GM18870 (cell line): Measurements from ENCODE around the gene MEGF11.

ENCODE experiments used
- ATAC-seq: cut with Tn5 transposase; IDR thresholded peaks from one replicate; pipeline ENCODE4 v1.9.1; 2021; ENCODE audit warnings: moderate library complexity; ENCODE audit not compliant: unreplicated experiment

Gene MEGF11

DNA sequence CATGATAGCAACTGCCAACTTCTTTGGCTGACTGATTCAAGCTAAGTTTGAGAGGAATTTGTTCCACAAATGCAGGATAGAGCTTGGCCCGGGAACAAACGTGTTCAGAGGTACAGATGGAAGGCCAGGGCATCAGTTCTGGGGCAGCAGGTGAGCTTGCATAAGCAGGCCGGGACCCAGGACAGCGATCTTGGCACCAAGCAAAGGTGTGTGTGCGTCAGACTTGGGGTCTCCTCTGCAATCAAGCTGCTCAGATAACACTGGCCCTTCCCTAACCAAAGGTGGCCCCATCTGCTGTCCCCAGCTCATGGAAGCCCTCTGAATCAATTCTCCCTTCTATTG is 155.6 kb downstream of the MEGF11 start:
- no peak for ATAC-seq

GRCh38 chr15:66097151-66098021 is 156.2 kb downstream of the MEGF11 start:
- no peak for ATAC-seq

GRCh38 chr15:66096688-66097058 is 156.9 kb downstream of the MEGF11 start:
- ATAC-seq = no peak

DNA sequence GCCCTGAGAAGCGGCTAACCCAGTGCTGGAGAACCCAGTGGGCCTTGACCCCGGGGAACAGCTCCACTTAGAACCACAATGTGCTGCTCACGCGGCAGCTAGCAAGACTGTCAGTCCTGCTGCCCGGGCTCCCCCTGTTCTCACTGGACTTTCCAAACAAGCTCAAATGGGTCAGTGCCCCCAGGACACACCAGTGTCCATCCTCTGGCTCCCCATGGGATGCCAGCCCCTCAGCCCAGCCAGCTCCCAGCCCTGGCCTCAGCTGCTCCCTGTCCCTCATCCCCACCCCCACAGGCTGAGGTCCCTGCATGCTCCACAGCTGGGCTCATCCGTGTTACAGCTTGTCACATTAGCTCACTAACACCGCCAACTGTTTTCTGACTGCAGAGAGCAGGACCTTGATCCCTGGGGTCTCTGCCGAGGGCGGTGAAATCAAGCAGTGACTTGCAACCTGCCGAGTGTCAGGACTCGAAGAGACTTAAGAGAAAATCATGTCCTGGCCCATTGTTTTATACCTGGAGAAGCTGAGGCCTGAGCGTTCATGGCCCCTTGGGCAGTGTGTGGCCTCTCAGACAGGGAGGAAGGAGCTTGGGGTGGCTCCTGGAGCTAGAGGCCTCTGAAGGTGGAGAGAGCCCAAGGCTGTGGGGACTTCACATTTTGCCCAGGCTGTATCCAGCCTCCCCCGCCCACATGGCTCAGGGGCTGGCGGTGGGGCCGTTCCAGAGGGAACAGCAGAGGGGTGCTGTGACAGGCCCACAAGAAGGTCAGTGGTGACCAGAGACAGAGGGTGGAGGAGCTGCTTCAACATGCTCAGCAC is 157.5 kb downstream of the MEGF11 start:
- ATAC-seq = no peak

DNA sequence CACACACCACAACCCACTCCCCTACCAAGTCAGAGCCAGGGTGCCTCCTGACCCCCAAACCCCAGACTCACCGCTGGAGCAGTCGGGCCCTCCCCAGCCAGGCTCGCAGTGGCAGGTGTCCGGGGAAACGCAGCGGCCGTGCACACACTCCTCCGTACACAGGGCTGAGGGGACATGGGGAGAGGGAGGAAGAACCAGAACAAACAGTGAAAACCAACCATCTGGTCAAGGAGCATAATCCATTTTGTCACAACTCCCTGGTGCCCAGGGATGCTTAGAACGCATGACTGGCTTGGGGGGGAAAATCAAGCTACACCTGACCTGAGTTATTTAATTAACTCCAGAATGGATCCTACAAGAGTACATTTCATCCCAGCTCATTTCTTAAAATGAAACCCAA is 159.2 kb downstream of the MEGF11 start:
- ATAC-seq = no peak

DNA sequence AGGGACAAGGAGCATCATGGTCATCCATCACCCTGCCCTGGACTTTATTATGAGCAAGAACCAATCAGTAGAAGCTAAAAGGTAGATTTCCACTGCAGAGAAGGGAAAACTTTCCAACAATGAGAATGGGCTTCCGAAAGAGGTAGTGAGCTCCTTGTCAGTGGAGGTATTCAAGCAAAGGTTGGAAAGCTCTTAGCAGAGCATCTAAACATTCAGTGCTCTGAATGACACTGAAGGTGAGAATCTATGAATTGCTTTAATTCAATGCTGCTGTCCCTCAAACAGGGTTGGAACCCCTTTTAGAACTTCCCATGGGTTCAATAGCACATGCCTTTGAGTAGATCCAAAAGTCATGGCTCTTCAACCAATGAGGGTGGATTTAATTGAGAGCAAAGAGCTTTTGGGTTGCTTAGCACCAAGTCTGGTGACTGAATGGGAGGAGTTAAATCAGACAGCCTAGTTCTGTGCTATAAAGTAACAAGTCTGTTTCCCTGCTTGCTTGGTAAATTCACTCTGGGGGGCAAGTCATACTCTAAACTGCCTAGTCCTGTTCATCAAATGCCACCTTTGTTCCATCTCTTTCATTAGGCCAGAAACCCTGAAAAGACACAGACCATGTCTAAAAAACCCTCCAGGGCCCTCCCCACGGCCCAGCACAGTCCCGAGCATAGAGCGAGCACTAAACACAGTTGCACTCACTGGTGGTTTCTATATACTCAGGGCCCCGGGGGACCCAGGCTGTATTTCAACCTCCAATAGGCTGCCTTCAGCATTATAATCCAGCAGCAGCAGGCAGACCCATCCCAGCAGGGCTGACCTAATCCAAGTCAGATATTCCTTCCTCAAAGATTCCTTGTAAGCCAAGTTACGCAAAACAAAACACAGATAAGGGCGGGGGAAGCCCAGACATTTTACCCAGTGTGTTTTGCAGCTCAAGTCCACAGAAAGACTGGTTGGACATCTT is 161.2 kb downstream of the MEGF11 start:
- no peak for ATAC-seq

GRCh38 chr15:66089509-66089908 is 164.0 kb downstream of the MEGF11 start:
- no peak for ATAC-seq

- ATAC-seq = no peak
Observed at GRCh38 chr15:66089049-66089448, 164.5 kb downstream of the MEGF11 start.

DNA sequence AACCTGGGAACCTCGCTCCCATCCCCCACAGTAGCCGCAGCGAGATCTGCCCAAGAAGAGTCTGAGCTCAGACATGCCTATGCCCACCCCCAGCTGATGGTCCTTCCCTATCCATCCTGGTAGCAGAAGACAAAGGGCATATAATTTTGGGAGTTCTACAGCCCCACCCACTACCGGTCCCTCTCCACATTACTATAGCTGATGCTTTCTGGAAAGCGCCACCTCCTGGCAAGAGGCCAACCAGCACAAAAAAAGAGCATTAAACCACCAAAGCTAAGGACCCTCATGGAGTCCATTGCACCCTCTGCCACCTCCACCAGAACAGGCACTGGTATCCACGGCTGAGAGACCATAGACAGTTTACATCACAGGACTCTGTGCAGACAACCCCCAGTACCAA is 168.4 kb downstream of the MEGF11 start:
- ATAC-seq = no peak

DNA sequence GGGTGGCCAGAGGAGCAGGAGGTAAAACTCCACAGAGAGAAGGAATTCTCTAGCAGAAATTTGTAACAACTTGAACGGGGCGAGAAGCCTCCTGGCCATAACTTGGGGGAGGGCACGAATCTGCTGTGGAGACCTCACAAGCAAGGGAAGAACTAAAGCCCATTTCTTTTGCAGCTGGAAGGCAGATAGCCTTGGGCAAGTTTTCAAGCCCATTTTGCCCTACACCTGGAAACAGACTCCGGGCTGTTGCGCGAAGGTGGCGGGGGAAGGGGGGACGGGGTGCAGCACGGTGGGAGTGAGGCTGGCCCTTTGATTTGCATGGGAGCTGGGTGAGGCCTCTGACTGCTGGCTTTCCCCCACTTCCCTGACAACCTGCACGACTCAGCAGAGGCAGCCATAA is 168.8 kb downstream of the MEGF11 start:
- ATAC-seq = no peak

GRCh38 chr15:66080717-66081398 is 172.7 kb downstream of the MEGF11 start:
- ATAC-seq = no peak

- no peak for ATAC-seq
Observed at GRCh38 chr15:66078929-66079275, 174.6 kb downstream of the MEGF11 start.

- ATAC-seq = no peak
Observed at GRCh38 chr15:66078196-66078928, 175.2 kb downstream of the MEGF11 start.

GRCh38 chr15:66077320-66077663 is 176.3 kb downstream of the MEGF11 start:
- ATAC-seq = no peak

DNA sequence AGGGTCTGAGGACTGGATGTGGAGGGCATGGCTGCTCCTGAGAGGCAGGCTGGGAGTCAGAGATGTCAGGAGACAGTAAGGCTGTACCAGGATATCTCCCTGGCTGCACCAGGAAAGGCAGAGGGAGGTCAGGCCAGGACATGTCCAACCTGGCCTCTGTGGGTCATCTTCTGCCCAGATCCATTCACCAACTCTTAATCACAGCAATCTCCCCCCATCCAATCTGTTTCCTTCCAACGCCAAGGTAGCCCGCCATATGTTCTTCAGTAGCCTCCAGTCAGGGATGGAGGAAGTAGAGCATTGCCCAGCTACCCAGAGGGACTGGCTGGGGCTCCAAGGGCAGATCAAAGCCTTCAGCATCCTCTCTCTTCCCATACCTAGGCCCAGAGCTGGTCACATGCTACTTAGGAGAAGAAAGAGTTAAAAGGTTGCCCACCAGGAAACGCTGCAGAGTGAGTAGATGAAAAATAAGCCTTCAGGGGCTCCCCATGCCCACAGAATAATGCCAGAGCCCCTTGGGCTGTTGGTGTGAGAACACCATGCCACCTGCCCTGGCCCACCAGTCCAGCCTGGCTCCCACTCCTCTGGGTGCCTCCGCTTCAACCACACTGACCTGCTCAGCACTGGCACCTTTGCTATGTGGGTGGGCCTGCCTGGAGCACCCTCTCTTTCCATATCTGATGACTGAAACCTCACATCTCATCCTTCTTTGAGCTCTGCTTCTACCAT is 176.8 kb downstream of the MEGF11 start:
- ATAC-seq = no peak

DNA sequence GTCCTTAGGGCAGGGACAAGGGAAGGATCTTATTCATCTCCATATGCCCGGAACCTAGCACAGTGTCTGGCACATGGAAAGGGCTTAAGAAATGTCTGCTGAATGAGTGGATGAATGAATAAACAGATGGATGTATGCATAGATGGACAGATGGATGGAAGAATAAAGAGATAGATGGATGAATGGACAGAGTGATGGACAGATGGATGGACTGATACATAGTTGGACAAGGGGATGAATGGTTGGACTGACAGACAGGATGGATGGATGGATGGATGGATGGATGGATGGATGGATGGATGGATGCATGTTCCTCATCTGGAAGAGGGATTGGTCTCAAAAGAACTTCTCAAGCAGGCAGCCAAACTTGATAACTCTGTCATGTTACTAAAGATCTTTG is 177.6 kb downstream of the MEGF11 start:
- ATAC-seq = no peak

GRCh38 chr15:66072616-66073361 is 180.8 kb downstream of the MEGF11 start:
- ATAC-seq = no peak

DNA sequence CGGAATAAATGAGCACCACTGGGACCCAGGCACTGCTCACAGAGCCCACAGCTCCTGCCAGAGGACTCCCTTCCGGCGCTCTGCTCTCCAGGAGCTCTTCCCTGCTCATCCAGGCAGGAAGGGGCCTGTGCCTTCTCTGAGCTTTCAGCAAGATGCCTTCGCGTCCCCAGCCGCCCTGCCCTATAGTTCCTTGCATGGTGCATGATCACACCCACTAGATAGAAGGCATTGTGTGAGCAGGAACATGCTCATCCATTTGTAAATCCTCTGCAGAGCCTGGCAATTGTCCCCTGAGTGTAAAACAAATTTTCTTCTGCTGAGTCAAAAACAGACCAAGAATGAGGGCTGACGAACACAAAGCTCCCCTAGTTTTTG is 181.6 kb downstream of the MEGF11 start:
- ATAC-seq = no peak
